Spleen (tissue), 7 donors: Measurements from ENCODE around the gene ZC3H18.

Experiments
- POLR2A ChIP-seq, 3 donors: fragments of 450-650 bp; IDR thresholded peaks; one replicate each; pipeline ENCODE4 v1.5.1; 2017; ENCODE audit warnings: antibody characterized with exemption in 3 of 3, mild to moderate bottlenecking in 1 of 3
- TF ChIP-seq, protein P1 (sequence below), 11 experiments: fragments of 200-600 bp in 7 of 11; fragments of 450-650 bp in 4 of 11; sonication (generic) in 4 of 11; IDR thresholded peaks in 8 of 11; conservative IDR thresholded peaks in 3 of 11; 1 replicate in 7 of 11; 2 replicates in 4 of 11; pipeline versions ENCODE4 v1.4.0 to v1.8.0; 2016 to 2021; ENCODE audit warnings: antibody characterized with exemption in 11 of 11, inconsistent platforms in 4 of 11, mild to moderate bottlenecking in 1 of 11
- donor health status: DM: no; HTN: no; CAD: no; lungs with moderate emphysema.
- donor health status: DM: no; HTN: no; CAD: no.
- donor health status: DM: no; HTN: no; CAD: no.

DNA sequence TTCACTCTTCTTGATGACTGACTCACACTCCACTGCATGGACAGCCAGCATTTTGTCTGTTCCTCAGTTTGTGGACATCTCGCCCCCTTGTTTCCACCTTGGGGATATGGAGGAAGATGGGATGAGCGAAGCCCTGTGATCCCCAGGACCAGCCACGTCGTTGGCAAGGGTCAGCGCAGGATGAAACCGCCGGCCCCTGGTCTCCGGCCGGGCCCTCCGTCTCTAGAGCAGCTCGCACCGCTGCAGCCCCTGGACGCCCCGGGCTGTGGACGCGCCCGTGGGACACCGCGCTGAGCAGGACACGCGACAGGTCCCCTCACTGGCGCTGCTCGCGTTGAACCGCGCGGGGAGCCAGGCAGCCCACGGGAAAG, 604 bp upstream of the ZC3H18 start:
- TF ChIP-seq, protein P1, sequence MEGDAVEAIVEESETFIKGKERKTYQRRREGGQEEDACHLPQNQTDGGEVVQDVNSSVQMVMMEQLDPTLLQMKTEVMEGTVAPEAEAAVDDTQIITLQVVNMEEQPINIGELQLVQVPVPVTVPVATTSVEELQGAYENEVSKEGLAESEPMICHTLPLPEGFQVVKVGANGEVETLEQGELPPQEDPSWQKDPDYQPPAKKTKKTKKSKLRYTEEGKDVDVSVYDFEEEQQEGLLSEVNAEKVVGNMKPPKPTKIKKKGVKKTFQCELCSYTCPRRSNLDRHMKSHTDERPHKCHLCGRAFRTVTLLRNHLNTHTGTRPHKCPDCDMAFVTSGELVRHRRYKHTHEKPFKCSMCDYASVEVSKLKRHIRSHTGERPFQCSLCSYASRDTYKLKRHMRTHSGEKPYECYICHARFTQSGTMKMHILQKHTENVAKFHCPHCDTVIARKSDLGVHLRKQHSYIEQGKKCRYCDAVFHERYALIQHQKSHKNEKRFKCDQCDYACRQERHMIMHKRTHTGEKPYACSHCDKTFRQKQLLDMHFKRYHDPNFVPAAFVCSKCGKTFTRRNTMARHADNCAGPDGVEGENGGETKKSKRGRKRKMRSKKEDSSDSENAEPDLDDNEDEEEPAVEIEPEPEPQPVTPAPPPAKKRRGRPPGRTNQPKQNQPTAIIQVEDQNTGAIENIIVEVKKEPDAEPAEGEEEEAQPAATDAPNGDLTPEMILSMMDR (IDR thresholded peaks at IDR 0.05 in 8 of 11, conservative IDR thresholded peaks at IDR 0.05 in 3 of 11) = no peak
- TF ChIP-seq POLR2A (IDR thresholded peaks at IDR 0.05) = no peak
